DOHH2 (cell line): ENCODE data around the gene CASP8AP2.

Experiments used
- CTCF ChIP-seq: fragments of 200-600 bp; sonication (generic); IDR thresholded peaks from one replicate; pipeline ENCODE4 v1.5.1; 2014; ENCODE audit warnings: antibody characterized with exemption, mild to moderate bottlenecking, low read depth, low read length; ENCODE audit not compliant: poor library complexity, severe bottlenecking
- EZH2phosphoT487 ChIP-seq: fragments of 200-600 bp; sonication (generic); IDR thresholded peaks from 2 replicates; pipeline ENCODE4 v1.6.1; 2017; ENCODE audit warnings: borderline replicate concordance, mild to moderate bottlenecking, antibody characterized with exemption, low read length, moderate library complexity, mixed read lengths

- TF ChIP-seq CTCF, result no peak
- TF ChIP-seq EZH2phosphoT487, result no peak
Measured at GRCh38 chr6:89799096-89799495, 30.6 kb upstream of the CASP8AP2 start.
